GM19035 (cell line): Measurements from ENCODE around the gene CDC14A.
A peak's percentile ranks its signal among the peaks of the same experiment; 100 is the strongest.
"Not testable (repeated sequence)": the region's sequence is repeated elsewhere in the genome, so short reads cannot be mapped to it uniquely, and the experiment has no call there.

Source experiments
- ATAC-seq: cut with Tn5 transposase; IDR thresholded peaks from one replicate; pipeline ENCODE4 v1.9.1; 2021; ENCODE audit not compliant: unreplicated experiment

CDC14A gene

DNA sequence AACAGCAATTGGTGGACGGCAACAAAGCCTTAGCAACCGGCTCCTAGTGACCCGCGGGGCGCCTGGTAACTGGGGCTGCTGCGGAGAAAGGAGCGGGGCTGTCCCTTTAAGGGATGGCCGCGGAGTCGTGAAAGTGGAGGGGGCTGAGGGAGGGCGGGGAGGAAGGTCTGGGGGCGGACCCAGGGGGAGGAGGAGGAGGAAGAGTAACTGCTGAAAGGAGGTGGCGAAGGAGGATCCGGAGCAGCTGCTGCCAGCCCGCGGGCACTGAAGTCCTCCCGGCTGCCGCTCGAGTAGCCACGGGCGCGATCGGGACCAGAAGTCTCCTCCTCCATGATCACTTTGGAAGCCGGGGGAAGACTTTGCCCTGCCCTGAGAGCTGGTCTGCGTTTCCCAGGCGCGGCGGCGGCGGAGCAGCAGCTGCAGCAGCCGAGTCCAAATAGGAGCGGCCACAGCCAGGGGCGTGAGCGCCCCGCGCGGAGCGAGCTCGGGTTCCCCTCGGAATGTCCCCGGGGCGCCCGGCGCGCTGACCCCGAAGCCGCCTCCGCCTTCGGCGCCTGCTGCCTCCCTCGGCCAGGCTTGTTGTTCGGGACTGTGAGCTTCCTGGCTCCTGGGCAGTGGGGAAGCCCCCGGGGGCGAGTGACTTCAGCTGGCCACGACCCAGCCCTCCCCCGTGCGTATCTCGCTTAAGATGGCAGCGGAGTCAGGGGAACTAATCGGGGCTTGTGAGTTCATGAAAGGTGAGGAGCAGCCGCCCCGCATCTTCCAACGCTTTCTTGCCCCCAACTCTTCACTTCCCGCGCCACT is at the start of gene CDC14A:
CDC14A (plus strand) TSS at position 240 of the 804 bp plus-strand sequence; CDS start at position 689, 449 bp downstream.
- peak; percentile 60 for ATAC-seq

GRCh38 chr1:100302739-100303138 is 49.6 kb upstream of the CDC14A start:
- no peak for ATAC-seq

- no peak for ATAC-seq
Observed at GRCh38 chr1:100304227-100304626, 48.1 kb upstream of the CDC14A start.

DNA sequence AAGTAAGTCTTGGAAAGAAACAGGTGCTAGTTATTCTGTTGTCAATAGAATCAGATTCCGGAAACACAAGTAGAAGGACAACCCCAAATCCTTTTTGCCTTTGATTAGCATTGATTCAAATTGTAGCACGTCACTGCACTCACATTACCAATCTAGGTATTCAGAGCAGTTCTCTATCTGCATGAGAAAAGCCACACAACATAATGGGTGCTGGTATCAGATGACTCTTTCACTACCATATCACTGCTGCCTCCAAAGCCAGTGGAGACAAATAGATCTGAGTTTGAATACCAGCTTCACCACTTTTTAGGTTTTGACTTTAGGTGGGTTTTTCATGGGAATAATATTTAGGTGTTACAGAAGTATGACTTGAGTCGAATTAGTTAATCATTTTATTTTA is 47.4 kb upstream of the CDC14A start:
- no peak for ATAC-seq

DNA sequence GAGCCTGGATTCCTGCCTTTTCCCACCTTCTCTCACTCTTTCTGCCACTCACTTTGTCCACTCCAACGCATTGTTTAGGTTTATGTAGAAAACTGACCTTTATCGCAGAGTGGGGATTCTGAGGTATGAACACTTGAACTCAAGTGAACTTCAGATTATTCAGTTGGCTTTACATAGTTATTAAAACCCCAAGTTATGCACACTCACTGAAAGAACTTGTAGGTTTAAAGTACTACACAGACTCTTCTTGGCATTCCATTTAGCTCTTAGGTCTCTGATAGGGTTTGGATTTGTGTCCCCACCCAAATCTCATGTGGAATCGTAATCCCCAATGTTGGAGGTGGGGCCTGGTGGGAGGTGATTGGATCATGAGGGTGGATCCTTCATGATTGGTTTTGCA is 46.4 kb upstream of the CDC14A start:
- ATAC-seq: no peak

- ATAC-seq: no peak
Observed at GRCh38 chr1:100306735-100307313, 45.5 kb upstream of the CDC14A start.

- no peak for ATAC-seq
Observed at GRCh38 chr1:100308777-100309176, 43.5 kb upstream of the CDC14A start.

DNA sequence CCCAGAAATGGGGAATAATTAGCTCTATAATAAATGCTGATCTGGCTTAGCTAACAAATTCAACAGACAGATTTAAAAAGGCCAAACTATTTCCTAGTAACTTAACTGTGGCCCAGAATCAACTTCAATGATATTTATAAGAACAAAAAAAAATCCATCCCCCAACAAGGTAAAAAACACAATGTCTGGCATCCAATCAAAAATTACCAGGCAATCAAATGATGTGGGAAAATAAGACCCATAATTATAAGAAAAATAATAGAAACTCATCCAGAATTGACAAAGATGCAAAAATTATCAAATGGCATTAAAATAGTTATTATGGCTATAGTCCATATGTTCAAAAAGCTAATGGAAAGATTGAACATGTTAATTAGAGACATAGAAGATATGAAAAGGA is 42.4 kb upstream of the CDC14A start:
- no peak for ATAC-seq

GRCh38 chr1:100313382-100313781 is 38.9 kb upstream of the CDC14A start:
- ATAC-seq: no peak

GRCh38 chr1:100316622-100317021 is 35.7 kb upstream of the CDC14A start:
- no peak for ATAC-seq

DNA sequence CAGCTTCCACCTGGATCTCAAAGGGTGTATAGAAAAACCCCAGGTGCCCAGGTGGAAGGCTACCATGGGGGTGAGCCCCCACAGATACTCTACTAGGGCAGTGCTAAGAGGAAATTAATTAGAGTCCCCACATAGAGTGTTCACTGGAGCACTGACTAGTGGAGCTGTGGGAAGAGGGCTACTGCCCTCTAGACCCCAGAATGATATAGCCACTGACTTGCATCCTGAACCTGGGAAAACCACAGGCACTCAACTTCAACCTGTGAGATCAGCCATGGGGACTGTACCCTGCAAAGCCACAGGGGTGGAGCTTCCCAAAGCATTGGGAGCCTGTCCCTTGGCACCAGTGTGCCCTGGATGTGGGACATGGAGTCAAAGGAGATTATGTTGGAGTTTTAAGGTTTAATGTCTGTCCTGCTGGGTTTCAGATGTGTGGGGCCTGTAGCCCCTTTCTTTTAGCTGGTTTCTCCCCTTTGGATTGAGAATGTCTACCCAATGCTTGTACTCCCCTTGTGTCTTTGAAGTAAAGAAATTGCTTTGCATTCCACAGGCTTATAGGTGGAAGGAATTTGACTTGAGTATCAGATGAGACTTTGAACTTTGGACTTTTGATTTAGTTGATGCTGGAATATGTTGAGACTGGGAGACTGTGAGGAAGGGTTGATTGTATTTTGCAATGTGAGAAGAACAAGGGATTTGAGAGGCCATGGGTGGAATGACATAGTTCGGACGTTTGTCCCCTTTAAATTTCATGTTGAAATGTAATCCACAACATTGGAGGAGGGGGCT is 31.8 kb upstream of the CDC14A start:
- ATAC-seq: no peak

DNA sequence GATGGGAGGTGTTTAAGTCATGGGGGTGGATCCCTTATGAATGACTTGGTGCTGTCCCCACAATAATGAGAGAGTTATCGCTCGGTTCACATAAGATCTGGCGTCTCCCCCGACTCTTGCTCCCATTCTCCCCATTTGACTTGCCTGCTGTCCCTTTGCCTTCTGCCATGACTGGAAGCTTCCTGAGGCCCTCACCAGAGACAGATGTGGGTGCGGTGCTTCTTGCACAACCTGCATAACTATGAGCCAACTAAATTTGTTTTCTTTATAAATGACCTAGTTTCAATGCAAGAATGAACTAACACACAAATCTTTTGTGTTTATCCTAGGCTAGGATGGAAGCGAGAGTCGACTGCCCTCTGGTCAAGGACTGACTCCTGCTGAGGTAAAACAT is 31.2 kb upstream of the CDC14A start:
- no peak for ATAC-seq

DNA sequence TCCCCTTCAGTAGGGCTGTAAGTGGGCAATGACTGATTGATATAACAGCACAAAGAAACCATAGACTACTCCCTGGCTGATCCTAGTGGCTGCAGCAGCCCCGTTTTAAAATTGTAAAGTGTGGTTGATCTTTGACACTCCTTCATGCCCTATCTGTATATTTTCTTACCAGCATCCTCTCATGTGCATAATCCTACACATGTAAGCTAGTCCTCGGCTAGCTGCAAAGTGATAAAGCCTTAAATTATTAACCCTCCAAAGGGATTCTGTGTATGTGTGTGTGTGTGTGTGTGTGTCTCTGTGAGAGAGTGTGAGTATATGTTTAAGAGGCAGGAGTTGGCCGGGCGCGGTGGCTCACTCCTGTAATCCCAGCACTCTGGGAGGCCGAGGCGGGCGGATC is 30.8 kb upstream of the CDC14A start:
- no peak for ATAC-seq

- no peak for ATAC-seq
Observed at GRCh38 chr1:100322436-100323211, 29.7 kb upstream of the CDC14A start.

DNA sequence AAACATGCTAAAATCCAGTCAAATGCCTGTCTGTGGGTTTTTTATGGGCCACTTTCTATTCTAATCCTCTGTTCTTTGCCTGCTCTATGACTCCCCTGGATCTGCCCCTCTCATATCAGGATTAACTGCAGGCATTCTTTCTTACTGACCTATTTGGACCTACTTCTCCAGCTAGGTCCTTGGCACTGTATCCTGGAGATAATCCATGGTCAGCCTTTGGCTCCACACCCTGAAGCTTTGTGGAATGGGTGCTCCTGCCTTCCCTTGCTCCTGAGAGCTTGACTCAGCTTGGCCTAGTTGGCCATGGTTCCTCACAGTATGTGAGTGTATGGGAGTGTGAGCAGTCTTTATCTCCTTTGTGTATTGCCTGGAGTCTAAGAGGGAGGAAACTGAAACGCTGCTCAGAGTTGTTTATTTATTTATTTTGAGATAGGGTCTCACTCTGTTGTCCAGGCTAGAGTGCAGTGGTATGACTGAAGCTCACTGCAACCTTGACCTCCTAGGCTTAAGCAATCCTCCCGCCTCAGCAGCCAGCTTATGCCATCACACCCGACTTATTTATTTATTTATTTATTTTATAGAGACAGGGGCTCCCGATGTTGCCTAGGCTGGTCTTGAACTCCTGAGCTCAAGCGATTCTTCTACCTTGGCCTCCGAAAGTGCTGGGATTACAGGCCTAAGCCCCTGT is 28.7 kb upstream of the CDC14A start:
- no peak for ATAC-seq

DNA sequence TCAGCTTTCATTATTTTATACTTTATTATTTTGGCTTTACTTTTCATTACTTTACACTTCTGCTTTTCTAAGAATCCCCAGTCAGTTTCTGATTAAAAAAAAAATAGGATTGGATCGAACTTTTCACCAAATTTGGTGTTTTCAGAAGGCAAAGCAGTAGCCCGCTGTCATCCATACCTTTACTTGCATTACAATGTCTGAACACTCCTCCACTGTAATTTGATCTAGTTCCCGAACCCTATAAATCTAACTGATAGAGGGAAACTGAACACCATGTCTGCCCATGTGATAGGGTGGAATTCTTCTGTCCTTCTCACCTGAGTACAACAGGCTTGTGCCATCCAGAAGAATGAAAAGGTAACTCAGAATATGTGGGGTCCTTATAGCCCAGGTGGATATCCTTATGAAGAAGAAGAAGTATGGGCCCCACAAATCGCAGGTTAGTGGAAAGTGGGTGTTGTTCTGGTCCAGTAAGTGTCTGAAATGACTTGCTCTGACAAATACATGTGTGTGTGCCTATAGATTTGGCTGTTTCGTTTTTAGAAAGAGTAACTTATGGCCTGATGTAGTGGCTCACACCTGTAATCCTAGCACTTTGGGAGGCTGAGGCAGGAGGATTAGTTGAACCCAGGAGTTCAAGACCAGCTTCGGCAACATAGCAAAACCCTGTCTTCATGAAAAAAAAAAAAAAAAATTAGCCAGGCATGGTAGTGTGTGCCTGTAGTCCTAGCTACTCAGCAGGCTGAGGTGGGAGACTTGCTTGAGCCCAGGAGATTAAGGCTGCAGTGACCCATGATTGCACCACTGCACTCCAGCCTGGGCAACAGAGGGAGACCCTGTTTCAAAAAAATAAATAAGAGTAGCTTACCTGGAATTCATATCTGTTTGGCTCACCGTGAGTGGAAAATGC is 26.6 kb upstream of the CDC14A start:
- no peak for ATAC-seq

DNA sequence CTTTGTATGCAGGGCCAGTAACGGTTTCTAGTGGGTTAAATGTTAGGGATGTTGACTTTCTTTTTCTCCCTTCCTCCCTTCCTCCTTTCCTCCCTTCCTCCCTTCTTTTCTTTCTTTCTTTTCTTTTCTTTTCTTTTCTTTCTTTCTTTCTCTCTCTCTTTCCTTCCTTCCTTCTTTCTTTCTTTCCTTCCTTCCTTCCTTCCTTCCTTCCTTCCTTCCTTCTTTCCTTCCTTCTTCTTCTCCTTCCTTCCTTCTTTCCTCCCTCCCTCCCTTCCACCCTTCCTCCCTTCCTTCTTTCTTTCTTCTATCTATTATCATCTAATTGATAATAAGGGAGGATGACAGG is 26.0 kb upstream of the CDC14A start:
- ATAC-seq: not testable (repeated sequence)

- ATAC-seq: no peak
Observed at GRCh38 chr1:100328133-100328532, 24.2 kb upstream of the CDC14A start.

- ATAC-seq: not testable (repeated sequence)
Observed at GRCh38 chr1:100331146-100331545, 21.2 kb upstream of the CDC14A start.

- no peak for ATAC-seq
Observed at GRCh38 chr1:100332331-100332730, 20.0 kb upstream of the CDC14A start.
